Renal cortex interstitium (tissue), 11 donors: ENCODE data around the gene CDKL1. TPM values are rescaled to one million over a fixed set of nuclear protein-coding genes. Genes with fewer than 3 reads are reported as not detected.
A peak's percentile ranks its signal among the peaks of the same experiment; 100 is the strongest.
"Not testable (repeated sequence)": the region's sequence is repeated elsewhere in the genome, so short reads cannot be mapped to it uniquely, and the experiment has no call there.

Experiments
- DNase-seq, 11 donors: peaks; one replicate each; pipeline ENCODE4 v3.0.0-alpha.2; 2013; ENCODE audit warnings: low read depth in 9 of 11, low spot score in 4 of 11; ENCODE audit errors: extremely low read depth in 1 of 11
- polyA plus RNA-seq, 3 donors: library from polyadenylated mRNA; unstranded; fragments of 120-200 nt; gene quantifications; one replicate each; pipeline ENCODE4 v1.2.1, GENCODE V29; 2013; ENCODE audit not compliant: insufficient read length in 3 of 3

Gene CDKL1
- polyA plus RNA-seq, 3 donors: 6.2 to 8.4 (median 7.4) TPM

- DNase-seq: no peak
These were observed 33.6 kb downstream of the CDKL1 start for GRCh38 chr14:50362764-50363713.

GRCh38 chr14:50361473-50362403 lies 34.9 kb downstream of the CDKL1 start:
- not testable (repeated sequence) for DNase-seq

DNA sequence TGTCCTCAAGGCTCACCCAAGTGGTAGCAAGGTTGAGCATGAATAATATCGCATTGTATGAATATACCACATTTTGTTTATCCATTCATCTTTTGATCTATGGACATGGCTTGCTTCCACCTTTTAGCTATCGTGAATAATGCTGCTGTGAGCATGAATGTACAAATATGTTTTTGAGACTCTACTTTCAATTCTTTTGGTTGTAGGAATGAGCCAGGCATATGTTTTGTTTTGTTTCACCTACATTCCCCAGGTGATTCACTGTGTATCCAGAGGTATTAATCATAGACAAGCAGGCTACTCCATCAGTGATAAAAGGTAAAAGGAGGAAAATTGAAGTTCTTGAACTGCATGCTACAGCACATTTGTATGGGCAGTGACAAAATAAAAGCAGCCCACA lies 35.8 kb downstream of the CDKL1 start:
- DNase-seq: no peak

DNA sequence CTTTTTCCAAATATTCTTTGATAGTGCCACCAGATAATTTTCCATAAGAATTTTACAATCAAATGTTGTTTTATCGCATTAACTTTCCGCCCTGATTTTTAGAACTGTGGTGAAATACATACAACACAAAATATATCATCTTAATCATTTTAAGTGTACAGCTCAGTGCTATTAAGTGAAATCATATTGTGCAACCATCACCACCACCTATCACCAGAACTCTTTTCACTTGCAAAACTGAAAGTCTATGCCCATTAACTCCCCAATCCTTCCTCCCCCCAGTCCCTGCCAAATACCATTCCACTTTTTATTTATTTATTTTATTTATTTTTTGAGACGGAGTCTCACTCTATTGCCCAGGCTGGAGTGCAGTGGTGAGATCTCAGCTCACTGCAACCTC lies 36.6 kb downstream of the CDKL1 start:
- no peak for DNase-seq

DNA sequence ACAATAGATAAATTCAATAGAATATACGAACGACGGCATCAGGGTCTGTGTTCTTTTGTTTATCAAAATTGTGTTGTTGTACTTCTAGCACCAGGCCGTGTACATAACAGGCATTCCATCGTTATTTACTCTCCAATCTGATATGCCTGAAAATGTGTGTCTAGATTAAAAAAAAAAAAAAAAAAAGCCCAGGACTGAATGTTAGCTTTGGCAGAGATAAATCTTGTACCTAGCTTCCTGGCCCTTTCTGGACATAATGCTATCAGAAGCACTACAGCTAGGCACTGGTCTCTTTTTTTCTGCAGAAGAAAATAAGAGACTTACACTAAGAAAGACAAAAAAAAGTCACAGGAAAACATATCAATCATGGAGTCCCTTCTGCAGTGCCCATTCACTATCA lies 37.0 kb downstream of the CDKL1 start:
- DNase-seq: no peak

DNA sequence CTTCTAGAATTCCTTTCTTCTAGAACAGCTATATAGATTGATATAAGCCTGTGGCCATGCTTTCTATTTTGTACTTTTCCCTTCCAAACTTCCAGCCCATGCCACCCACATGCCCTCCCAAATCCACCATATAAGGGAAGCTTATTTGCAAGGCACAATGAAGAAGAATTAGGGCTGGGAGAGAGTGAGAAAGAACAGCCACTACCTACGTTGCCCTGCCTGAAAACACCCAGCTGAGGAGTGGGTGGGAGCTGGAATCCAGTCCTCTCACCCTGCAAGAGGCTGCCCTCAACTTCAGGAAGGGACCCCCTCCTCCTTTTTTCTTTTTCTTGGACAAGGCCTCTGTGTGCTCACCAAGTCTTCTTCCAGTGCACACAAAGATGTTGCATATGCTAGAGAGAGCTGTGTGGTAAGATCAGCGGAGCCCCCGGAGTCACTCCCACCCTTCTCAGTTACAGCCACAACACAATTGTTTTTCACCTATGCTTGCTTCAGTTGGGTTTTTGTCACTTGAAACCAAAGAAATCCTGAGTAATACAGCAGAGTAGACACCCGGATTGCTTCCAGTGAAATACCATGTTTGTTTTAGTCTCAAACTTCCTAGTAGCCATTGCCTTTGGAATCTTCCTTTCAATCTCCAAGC lies 38.8 kb downstream of the CDKL1 start:
- no peak for DNase-seq

- DNase-seq: no peak
These were observed 39.6 kb downstream of the CDKL1 start for GRCh38 chr14:50357124-50357523.

DNA sequence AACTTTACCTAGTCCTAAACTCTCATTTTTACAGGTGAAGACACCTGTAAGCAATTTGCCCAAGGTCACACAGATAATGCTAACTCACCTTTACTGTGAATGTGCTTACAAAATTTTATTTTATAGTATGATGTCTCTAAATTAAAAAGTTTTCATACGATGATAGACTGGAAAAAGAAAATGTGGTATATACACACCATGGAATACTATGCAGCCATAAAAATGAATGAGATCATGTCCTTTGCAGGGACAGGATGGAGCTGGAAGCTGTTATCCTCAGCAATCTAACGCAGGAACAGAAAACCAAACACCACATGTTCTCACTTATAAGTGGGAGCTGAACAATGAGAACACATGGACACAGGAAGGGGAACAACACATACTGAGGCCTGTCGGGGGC lies 40.4 kb downstream of the CDKL1 start:
- not testable (repeated sequence) for DNase-seq

DNA sequence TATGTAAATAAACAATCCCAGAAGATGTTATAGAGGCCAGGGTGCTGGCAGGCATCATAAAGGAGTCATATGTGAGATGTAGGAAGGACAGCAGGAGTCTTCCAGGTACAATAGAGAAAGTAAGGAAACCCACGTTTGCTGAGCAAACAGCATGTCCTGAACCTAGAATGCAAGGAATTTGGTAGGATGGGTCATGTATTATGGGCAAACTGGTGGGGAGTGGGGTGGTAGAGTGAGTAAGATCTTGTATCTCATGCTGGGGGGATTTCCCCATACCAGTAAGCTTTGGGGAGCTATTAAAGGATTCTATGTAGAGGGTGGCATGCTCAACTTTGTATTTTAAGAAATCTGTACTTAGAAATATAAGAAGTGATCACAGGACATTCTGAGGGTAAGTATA lies 41.0 kb downstream of the CDKL1 start:
- DNase-seq: no peak

DNA sequence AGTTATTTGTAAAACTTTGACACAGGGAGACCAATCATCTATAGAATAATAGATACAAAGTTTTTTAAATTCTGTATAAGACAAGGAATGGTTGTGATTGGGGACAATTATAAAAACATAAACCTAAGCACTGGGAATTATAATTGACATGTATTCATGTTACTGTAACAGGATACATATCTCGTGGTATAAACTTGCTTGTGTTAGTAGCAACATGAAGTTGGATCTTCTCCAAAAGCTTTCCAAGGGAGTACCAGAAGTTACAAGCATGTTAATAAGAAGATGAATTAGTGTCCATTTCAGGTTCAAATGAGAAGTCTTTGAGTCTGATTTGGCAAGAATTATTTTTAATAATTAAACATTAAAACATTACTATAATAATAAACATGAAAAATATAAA lies 42.2 kb downstream of the CDKL1 start:
- no peak for DNase-seq

DNA sequence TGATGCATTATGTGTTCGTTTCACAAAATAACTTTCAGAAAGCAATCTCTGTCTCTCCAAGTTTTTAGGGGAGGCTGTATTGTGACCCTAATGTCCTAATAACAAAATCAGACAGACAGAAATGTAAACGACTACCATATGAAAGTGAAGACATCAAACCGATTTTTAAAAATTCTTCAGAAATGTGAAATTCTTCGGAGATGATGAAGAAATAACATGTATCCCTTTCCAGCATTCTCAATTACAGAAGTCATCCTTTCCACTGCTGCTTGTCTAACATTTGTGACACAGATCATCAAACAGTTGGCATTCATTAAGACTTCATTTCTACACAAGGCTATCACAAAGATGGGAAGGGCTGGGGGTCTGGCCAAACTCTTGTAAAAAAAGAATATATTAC lies 43.6 kb downstream of the CDKL1 start:
- no peak for DNase-seq

DNA sequence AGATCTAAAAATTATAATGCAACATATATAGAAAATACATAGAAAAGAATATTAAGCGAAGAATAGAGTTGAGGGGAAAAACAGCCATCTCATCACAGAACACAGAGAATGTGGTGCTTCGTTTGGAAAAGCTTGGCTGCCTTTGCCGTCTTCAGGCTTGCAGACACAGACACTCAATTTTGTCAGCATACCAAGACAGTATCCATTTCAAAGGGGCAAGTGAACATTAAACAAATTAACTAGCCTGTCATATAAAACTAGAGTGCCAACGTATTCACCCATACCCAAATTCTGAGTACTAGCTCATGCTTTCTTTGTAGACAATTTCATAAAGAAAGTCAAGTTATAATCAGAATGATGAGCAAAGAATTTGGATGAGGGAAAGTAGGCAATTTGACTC lies 44.1 kb downstream of the CDKL1 start:
- no peak for DNase-seq

DNA sequence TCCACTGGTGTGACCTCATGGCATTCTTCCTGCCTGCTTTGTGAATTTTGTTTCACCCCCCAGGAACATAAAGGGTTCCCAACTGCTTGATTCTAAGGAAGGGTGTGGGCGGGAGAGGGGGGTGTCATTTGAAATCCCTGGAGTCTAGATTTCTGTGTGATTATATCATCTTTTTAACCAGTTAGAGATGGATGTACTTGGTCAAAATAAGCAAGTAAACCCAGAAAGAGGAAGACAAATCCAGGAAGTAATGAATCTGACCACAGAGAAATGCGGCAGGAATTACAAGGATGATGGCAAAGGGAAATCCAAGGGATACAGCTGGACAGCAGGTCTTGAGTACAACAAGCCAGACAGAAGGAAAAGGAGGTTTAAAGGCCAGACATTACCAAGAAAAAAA lies 45.7 kb downstream of the CDKL1 start:
- DNase-seq: no peak

DNA sequence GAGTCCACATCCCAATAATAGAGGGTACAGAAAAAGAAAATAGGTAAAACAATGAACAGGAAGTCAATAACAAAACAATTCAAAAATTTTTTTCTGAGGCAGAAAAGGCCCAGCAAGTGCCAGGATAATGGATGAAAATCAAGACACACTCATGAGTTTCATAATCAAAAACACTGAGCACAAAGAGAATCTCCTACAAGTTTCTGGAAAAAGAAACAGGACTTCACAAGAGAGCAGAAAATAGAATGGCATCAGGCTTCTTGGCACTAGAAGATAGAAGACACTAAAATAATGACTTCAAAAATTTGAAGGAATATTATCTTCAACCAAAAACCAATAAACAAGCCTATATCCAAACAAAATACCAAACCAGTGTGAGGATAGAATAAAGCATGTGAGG lies 47.7 kb downstream of the CDKL1 start:
- DNase-seq: no peak

- DNase-seq: no peak
These were observed 49.2 kb downstream of the CDKL1 start for GRCh38 chr14:50347521-50347920.

DNA sequence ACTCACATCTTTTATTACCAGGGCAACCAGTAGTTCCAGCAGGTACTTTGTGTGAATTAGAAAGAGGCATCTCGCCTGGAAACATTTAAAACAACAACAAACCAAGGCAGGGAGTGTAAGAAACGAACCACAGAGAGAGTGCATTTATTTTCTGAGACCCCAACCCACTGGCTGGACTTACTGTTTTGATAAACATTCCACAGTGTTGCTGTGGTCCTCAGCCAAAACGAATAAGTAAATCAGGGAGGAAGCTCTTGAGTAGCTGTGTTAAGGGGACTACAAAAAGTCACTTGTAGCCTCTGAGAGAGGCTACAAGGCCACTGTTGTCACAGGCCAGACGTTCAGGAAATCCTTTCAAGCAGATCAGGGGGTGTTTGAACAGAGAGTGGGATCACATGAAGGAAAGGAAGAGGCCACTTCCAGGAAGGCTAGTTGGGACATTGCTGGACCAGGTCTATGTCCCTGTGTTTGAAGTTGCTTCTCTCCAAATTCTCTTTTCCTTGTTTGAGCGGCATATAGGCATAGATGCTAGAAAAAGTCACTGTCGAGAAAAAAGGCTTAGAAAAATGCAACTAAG lies 50.7 kb downstream of the CDKL1 start:
- DNase-seq: peak in 1 of 11 donors; percentile 62

DNA sequence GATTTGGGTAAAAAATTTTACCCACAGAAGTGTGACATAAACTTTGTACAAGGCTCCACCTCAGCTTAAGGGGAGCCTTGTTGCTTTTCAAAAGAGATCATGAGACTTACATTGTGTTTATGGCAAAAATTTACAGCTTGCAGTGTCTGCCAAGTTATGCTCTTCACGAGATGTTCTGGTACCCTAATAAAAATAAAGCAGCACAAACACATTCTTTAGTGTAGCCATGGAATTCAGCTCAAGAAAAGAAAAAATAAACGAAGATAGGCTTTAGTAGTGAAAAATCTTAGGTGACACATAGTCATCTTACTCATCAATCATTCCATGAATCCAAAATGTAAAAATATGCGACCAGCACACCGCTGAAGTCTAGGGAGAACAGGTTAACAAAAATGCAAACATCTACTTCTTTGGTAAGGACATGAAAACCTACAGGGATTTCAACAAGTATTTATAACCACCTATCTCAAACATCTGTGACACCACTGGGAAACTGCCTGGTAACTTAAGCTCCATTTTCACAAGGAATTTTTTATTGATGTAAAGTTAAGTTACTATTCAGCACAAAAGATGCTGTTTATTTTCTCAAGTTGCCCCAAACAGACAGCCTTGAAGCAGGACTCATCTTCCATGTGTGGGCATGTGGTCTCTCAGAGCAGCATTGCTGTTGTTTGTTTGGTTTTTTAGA lies 51.7 kb downstream of the CDKL1 start:
- DNase-seq: no peak

- no peak for DNase-seq
These were observed 52.4 kb downstream of the CDKL1 start for GRCh38 chr14:50344116-50344775.
